Ishikawa (cell line): ENCODE measurements around the gene COPB2.

Source experiments
- CEBPB ChIP-seq: IDR thresholded peaks from 2 replicates; pipeline ENCODE4 v1.6.1; 2012
- CREB1 ChIP-seq: IDR thresholded peaks from 2 replicates; pipeline ENCODE4 v1.6.1; 2012; ENCODE audit warnings: low read depth
- EGR1 ChIP-seq: IDR thresholded peaks from 2 replicates; pipeline ENCODE4 v1.6.1; 2012
- EP300 ChIP-seq: IDR thresholded peaks from 2 replicates; pipeline ENCODE4 v1.6.1; 2012; ENCODE audit warnings: borderline replicate concordance
- FOXM1 ChIP-seq: IDR thresholded peaks from 2 replicates; pipeline ENCODE4 v1.6.1; 2012; ENCODE audit warnings: low read depth, borderline replicate concordance
- MAX ChIP-seq: IDR thresholded peaks from 2 replicates; pipeline ENCODE4 v1.6.1; 2012
- NFIC ChIP-seq: IDR thresholded peaks from 2 replicates; pipeline ENCODE4 v1.6.1; 2012
- RAD21 ChIP-seq: IDR thresholded peaks from 2 replicates; pipeline ENCODE4 v1.6.1; 2012; ENCODE audit warnings: low read depth
- REST ChIP-seq: IDR thresholded peaks from 2 replicates; pipeline ENCODE4 v1.6.1; 2012; ENCODE audit warnings: low read depth, mild to moderate bottlenecking
- TAF1 ChIP-seq: IDR thresholded peaks from 2 replicates; pipeline ENCODE4 v1.6.1; 2012; ENCODE audit warnings: low read depth, mild to moderate bottlenecking
- TCF12 ChIP-seq: IDR thresholded peaks from 2 replicates; pipeline ENCODE4 v1.6.1; 2012; ENCODE audit warnings: low read depth
- TEAD4 ChIP-seq: IDR thresholded peaks from 2 replicates; pipeline ENCODE4 v1.6.1; 2012
- USF1 ChIP-seq: IDR thresholded peaks from 2 replicates; pipeline ENCODE4 v1.6.1; 2012
- YY1 ChIP-seq: IDR thresholded peaks from 2 replicates; pipeline ENCODE4 v1.6.1; 2012; ENCODE audit warnings: low read depth
- ZBTB7A ChIP-seq: IDR thresholded peaks from 2 replicates; pipeline ENCODE4 v1.6.1; 2012; ENCODE audit warnings: low read depth

Gene COPB2

GRCh38 chr3:139418144-139418543, 28.7 kb upstream of the COPB2 start:
- no peak for TF ChIP-seq EP300

- no peak for TF ChIP-seq FOXM1
- no peak for TF ChIP-seq ZBTB7A
- TF ChIP-seq TAF1, result no peak
- TF ChIP-seq CREB1, result no peak
- TF ChIP-seq MAX, result no peak
- no peak for TF ChIP-seq TCF12
- TF ChIP-seq USF1, result no peak
- TF ChIP-seq NFIC, result no peak
- no peak for TF ChIP-seq EGR1
- TF ChIP-seq CEBPB, result no peak
Measured at GRCh38 chr3:139416275-139416674, 26.8 kb upstream of the COPB2 start.

- no peak for TF ChIP-seq NFIC
- no peak for TF ChIP-seq TEAD4
- TF ChIP-seq ZBTB7A, result no peak
- TF ChIP-seq FOXM1, result no peak
Measured at GRCh38 chr3:139414608-139415224, 25.3 kb upstream of the COPB2 start.

GRCh38 chr3:139396707-139397106, 7.3 kb upstream of the COPB2 start:
- TF ChIP-seq EGR1, result no peak
- no peak for TF ChIP-seq NFIC
- no peak for TF ChIP-seq MAX
- TF ChIP-seq ZBTB7A, result no peak
- no peak for TF ChIP-seq TEAD4
- no peak for TF ChIP-seq CEBPB

- TF ChIP-seq NFIC (no peak), CEBPB (no peak), CREB1 (no peak), TCF12 (no peak), RAD21 (no peak)
Measured at GRCh38 chr3:139394116-139394515, 4.7 kb upstream of the COPB2 start.

- no peak for TF ChIP-seq NFIC
- TF ChIP-seq TCF12, result no peak
- TF ChIP-seq TEAD4, result no peak
- TF ChIP-seq YY1, result no peak
- no peak for TF ChIP-seq TAF1
- no peak for TF ChIP-seq EGR1
- TF ChIP-seq CREB1, result no peak
- TF ChIP-seq ZBTB7A, result no peak
- TF ChIP-seq MAX, result no peak
- no peak for TF ChIP-seq FOXM1
- TF ChIP-seq REST, result no peak
- no peak for TF ChIP-seq RAD21
- no peak for TF ChIP-seq EP300
- TF ChIP-seq CEBPB, result no peak
Measured at GRCh38 chr3:139388821-139389551, 461 bp downstream of the COPB2 start.

- TF ChIP-seq EP300 (no peak), CEBPB (no peak), CREB1 (no peak), USF1 (no peak), YY1 (no peak), RAD21 (no peak), NFIC (no peak), TEAD4 (no peak), TAF1 (no peak), MAX (no peak), ZBTB7A (no peak), REST (no peak), FOXM1 (no peak)
Measured at GRCh38 chr3:139388077-139388476, 1.4 kb downstream of the COPB2 start.
